NK-92 (cell line): Measurements from ENCODE around the gene ACCSL.

Experiments used
- DNase-seq: peaks from one replicate; lab custom pipeline; 2025; ENCODE audit not compliant: unreplicated experiment; lab: John Stamatoyannopoulos, UW

ACCSL gene

GRCh38 chr11:44049832-44050231 is 2.1 kb downstream of the ACCSL start:
- no peak for DNase-seq

- no peak for DNase-seq
Measured at GRCh38 chr11:44051171-44051570, 3.4 kb downstream of the ACCSL start.

GRCh38 chr11:44057340-44057739 is 9.6 kb downstream of the ACCSL start:
- no peak for DNase-seq

GRCh38 chr11:44058275-44058674 is 10.5 kb downstream of the ACCSL start:
- no peak for DNase-seq

GRCh38 chr11:44065161-44065661 is 17.4 kb downstream of the ACCSL start:
- no peak for DNase-seq

- no peak for DNase-seq
Measured at GRCh38 chr11:44065841-44066731, 18.3 kb downstream of the ACCSL start, which contains the start of gene ACCS. Gene ACCS, plus strand, starts transcription at chr11:44066270. Its CDS starts 1,358 bp downstream, at chr11:44067628.

GRCh38 chr11:44066732-44067141 is 19.0 kb downstream of the ACCSL start:
- no peak for DNase-seq

- no peak for DNase-seq
Measured at GRCh38 chr11:44067266-44067665, 19.5 kb downstream of the ACCSL start.

- DNase-seq: no peak
Measured at GRCh38 chr11:44068180-44068579, 20.4 kb downstream of the ACCSL start.

- no peak for DNase-seq
Measured at GRCh38 chr11:44071157-44071556, 23.4 kb downstream of the ACCSL start.

GRCh38 chr11:44072757-44073658 is 25.2 kb downstream of the ACCSL start:
- DNase-seq: no peak

- DNase-seq: no peak
Measured at GRCh38 chr11:44078794-44079193, 31.0 kb downstream of the ACCSL start.

- no peak for DNase-seq
Measured at GRCh38 chr11:44079376-44079775, 31.6 kb downstream of the ACCSL start.

- no peak for DNase-seq
Measured at GRCh38 chr11:44080951-44081350, 33.2 kb downstream of the ACCSL start.

GRCh38 chr11:44082645-44083044 is 34.9 kb downstream of the ACCSL start:
- no peak for DNase-seq

GRCh38 chr11:44083433-44083832 is 35.7 kb downstream of the ACCSL start:
- DNase-seq: no peak

GRCh38 chr11:44083906-44084305 is 36.1 kb downstream of the ACCSL start:
- DNase-seq: no peak

- DNase-seq: no peak
Measured at GRCh38 chr11:44085330-44085729, 37.5 kb downstream of the ACCSL start.

GRCh38 chr11:44088377-44088776 is 40.6 kb downstream of the ACCSL start:
- no peak for DNase-seq

- no peak for DNase-seq
Measured at GRCh38 chr11:44088871-44089270, 41.1 kb downstream of the ACCSL start.

GRCh38 chr11:44090539-44090938 is 42.8 kb downstream of the ACCSL start:
- no peak for DNase-seq
